Activated CD4-positive, alpha-beta T cell treated with anti-CD3 and anti-CD28 coated beads, Interleukin-2, Interleukin-6, amounts not matched to agents 100 ng/mL and 50 ng/mL, durations not matched to agents 16 hours and 8 hours (primary cell): ENCODE results near the gene KCTD17.
"Not testable (repeated sequence)": the region's sequence is repeated elsewhere in the genome, so short reads cannot be mapped to it uniquely, and the experiment has no call there.

Source experiments
- DNase-seq: peaks from one replicate; pipeline ENCODE4 v3.0.0-alpha.2; 2020

Gene KCTD17

GRCh38 chr22:37062702-37063381 lies 11.3 kb downstream of the KCTD17 start:
- no peak for DNase-seq

GRCh38 chr22:37063431-37064420 lies 12.2 kb downstream of the KCTD17 start:
- no peak for DNase-seq

GRCh38 chr22:37064553-37064952 lies 13.0 kb downstream of the KCTD17 start:
- DNase-seq = no peak

- DNase-seq = no peak
Measured at GRCh38 chr22:37065180-37065579, 13.6 kb downstream of the KCTD17 start.

- no peak for DNase-seq
Measured at GRCh38 chr22:37065961-37066360, 14.4 kb downstream of the KCTD17 start.

GRCh38 chr22:37067428-37067827 lies 15.9 kb downstream of the KCTD17 start:
- DNase-seq = no peak

- DNase-seq = no peak
Measured at GRCh38 chr22:37068859-37069258, 17.3 kb downstream of the KCTD17 start.

GRCh38 chr22:37069319-37069718 lies 17.8 kb downstream of the KCTD17 start:
- DNase-seq = no peak

- DNase-seq = no peak
Measured at GRCh38 chr22:37069719-37070118, 18.2 kb downstream of the KCTD17 start.

- DNase-seq = no peak
Measured at GRCh38 chr22:37070334-37070733, 18.8 kb downstream of the KCTD17 start.

- no peak for DNase-seq
Measured at GRCh38 chr22:37070744-37071143, 19.2 kb downstream of the KCTD17 start.

- DNase-seq = not testable (repeated sequence)
Measured at GRCh38 chr22:37071850-37072592, 20.5 kb downstream of the KCTD17 start.

- DNase-seq = no peak
Measured at GRCh38 chr22:37072673-37073072, 21.1 kb downstream of the KCTD17 start.

- no peak for DNase-seq
Measured at GRCh38 chr22:37074537-37074936, 23.0 kb downstream of the KCTD17 start.

GRCh38 chr22:37075046-37075445 lies 23.5 kb downstream of the KCTD17 start:
- no peak for DNase-seq

GRCh38 chr22:37075822-37076433 lies 24.4 kb downstream of the KCTD17 start:
- no peak for DNase-seq

GRCh38 chr22:37077802-37078448 lies 26.4 kb downstream of the KCTD17 start:
- DNase-seq = peak; percentile 91

GRCh38 chr22:37079158-37079557 lies 27.6 kb downstream of the KCTD17 start:
- peak; percentile 19 for DNase-seq

GRCh38 chr22:37079668-37080171 lies 28.2 kb downstream of the KCTD17 start:
- peak; percentile 88 for DNase-seq

GRCh38 chr22:37080438-37080837 lies 28.9 kb downstream of the KCTD17 start:
- peak; percentile 47 for DNase-seq

- DNase-seq = no peak
Measured at GRCh38 chr22:37080838-37081237, 29.3 kb downstream of the KCTD17 start.
